ENCODE measurements around the gene CFAP61.

The CFAP61 gene

DNA sequence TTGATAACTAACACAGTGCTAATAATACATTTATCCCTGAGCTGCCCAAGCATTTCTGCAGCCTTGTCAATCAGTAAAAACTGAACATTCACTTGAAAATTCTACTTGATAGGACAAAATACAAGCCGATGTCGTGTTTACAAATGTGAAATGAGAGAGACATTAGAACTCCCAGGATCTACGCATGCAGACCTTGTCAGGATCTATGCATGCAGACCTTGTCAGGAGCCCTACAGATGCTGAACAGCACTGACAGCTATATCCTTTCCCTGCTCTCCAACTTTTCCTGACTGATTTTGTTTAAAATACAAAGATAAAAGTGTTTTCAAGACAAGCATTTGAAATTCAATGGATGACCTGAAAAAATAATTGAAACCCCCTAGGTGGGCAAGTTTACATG, 344.5 kb downstream of the CFAP61 start:
- no peak overlapping the region for H3K27ac ChIP-seq
- TF ChIP-seq ZFX (IDR thresholded peaks at IDR 0.05): no peak
- TF ChIP-seq, protein P1, sequence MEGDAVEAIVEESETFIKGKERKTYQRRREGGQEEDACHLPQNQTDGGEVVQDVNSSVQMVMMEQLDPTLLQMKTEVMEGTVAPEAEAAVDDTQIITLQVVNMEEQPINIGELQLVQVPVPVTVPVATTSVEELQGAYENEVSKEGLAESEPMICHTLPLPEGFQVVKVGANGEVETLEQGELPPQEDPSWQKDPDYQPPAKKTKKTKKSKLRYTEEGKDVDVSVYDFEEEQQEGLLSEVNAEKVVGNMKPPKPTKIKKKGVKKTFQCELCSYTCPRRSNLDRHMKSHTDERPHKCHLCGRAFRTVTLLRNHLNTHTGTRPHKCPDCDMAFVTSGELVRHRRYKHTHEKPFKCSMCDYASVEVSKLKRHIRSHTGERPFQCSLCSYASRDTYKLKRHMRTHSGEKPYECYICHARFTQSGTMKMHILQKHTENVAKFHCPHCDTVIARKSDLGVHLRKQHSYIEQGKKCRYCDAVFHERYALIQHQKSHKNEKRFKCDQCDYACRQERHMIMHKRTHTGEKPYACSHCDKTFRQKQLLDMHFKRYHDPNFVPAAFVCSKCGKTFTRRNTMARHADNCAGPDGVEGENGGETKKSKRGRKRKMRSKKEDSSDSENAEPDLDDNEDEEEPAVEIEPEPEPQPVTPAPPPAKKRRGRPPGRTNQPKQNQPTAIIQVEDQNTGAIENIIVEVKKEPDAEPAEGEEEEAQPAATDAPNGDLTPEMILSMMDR (conservative IDR thresholded peaks at IDR 0.05): no peak

GRCh38 chr20:20398123-20398522, 345.8 kb downstream of the CFAP61 start:
- no peak overlapping the region for H3K27ac ChIP-seq
- TF ChIP-seq, protein P1 (conservative IDR thresholded peaks at IDR 0.05): no peak
- no peak for TF ChIP-seq ZFX (IDR thresholded peaks at IDR 0.05)

- TF ChIP-seq, protein P1 (conservative IDR thresholded peaks at IDR 0.05): no peak
- no peak for TF ChIP-seq ZFX (IDR thresholded peaks at IDR 0.05)
- H3K27ac ChIP-seq: no peak overlapping the region
These were observed 347.5 kb downstream of the CFAP61 start for GRCh38 chr20:20399531-20400500.

GRCh38 chr20:20401991-20402390, 349.7 kb downstream of the CFAP61 start:
- H3K27ac ChIP-seq: no peak overlapping the region
- TF ChIP-seq, protein P1 (conservative IDR thresholded peaks at IDR 0.05): no peak
- TF ChIP-seq ZFX (IDR thresholded peaks at IDR 0.05): no peak

DNA sequence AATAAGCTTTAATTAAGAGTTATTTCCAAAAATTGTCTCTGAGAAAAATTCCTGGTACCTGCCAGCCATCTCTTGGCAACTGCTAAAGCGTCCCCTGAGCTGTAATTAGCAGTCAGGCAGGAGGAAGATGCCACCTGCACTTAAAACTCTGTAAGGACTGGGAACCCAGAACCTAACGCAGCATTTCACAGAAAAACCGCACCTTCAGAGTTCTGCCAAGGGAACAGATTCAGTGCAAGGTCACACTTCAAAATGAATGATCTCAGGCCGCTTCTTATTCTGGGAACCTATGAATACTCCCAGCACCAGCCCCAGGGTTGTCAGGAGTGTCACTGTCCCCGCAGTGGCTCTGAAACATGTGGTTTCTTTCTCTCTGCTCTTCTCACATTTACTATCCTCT, 352.3 kb downstream of the CFAP61 start:
- no peak overlapping the region for H3K27ac ChIP-seq
- no peak for TF ChIP-seq ZFX (IDR thresholded peaks at IDR 0.05)
- TF ChIP-seq, protein P1 (conservative IDR thresholded peaks at IDR 0.05): no peak

DNA sequence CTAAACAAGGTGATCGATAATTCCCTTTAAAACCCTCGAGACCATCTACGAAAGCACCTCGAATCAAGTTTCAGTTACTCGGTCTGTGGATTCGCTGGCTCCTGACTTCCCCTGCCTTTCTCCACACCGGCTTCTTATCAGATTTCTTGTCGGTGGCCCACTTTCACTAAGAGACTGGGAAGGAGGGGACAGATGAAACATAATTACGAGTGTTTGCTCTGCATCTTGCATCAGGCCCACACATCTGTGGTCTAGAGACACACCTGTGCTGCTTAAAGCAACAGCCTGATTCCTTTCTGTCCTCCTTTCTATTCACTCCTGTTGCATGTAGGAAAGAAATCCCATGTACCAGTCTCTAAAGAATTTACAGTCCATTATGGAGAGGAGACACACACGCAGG, 353.3 kb downstream of the CFAP61 start:
- H3K27ac ChIP-seq: no peak overlapping the region
- no peak for TF ChIP-seq ZFX (IDR thresholded peaks at IDR 0.05)
- TF ChIP-seq, protein P1 (conservative IDR thresholded peaks at IDR 0.05): no peak

GRCh38 chr20:20406306-20406705, 354.0 kb downstream of the CFAP61 start:
- no peak overlapping the region for H3K27ac ChIP-seq
- no peak for TF ChIP-seq ZFX (IDR thresholded peaks at IDR 0.05)
- TF ChIP-seq, protein P1 (conservative IDR thresholded peaks at IDR 0.05): no peak

Measured in C4-2B (cell line).